Endothelial cell (in vitro differentiated cells): ENCODE data around the gene PLK5. TPM values are rescaled to one million over a fixed set of nuclear protein-coding genes. Genes with fewer than 3 reads are reported as not detected.

Source experiments
- DNase-seq: peaks from one replicate; pipeline ENCODE4 v3.0.0; 2021; ENCODE audit warnings: low spot score
- H3K27ac Mint-ChIP-seq: one replicate; pipeline ENCODE4 v1.8.0; 2021; ENCODE audit warnings: mixed read lengths, inconsistent platforms; ENCODE audit not compliant: unreplicated experiment
- H3K27me3 Mint-ChIP-seq: one replicate; pipeline ENCODE4 v1.8.0; 2021; ENCODE audit warnings: mild to moderate bottlenecking, moderate library complexity, mixed read lengths, inconsistent platforms; ENCODE audit not compliant: unreplicated experiment
- H3K36me3 Mint-ChIP-seq: one replicate; pipeline ENCODE4 v1.8.0; 2021; ENCODE audit warnings: mild to moderate bottlenecking, low read depth, mixed read lengths, inconsistent platforms; ENCODE audit not compliant: unreplicated experiment
- H3K4me1 Mint-ChIP-seq: one replicate; pipeline ENCODE4 v1.8.0; 2021; ENCODE audit warnings: mild to moderate bottlenecking, mixed read lengths, inconsistent platforms; ENCODE audit not compliant: unreplicated experiment
- H3K4me3 Mint-ChIP-seq: one replicate; pipeline ENCODE4 v1.8.0; 2021; ENCODE audit warnings: mild to moderate bottlenecking, mixed read lengths, inconsistent platforms; ENCODE audit not compliant: unreplicated experiment
- H3K9me3 Mint-ChIP-seq: one replicate; pipeline ENCODE4 v1.8.0; 2021; ENCODE audit warnings: mixed read lengths, inconsistent platforms; ENCODE audit not compliant: unreplicated experiment
- total RNA-seq: library from RNA; stranded (reverse); fragmentation: NEBNext Ultra II Directional; extraction: Animal tissue kit (Norgen Biotek cat#: 25700); gene quantifications from one replicate; pipeline ENCODE4 v1.2.1, GENCODE V29; 2021; ENCODE audit not compliant: unreplicated experiment
- TF ChIP-seq, protein P1 (sequence below): fragments of 200-600 bp; sonication (generic); IDR thresholded peaks from one replicate; pipeline ENCODE4 v1.5.0; 2021; ENCODE audit warnings: antibody characterized with exemption; ENCODE audit not compliant: unreplicated experiment

Gene PLK5
- total RNA-seq, 1 donor from 2014 or later = 1.1 TPM

GRCh38 chr19:1483979-1484428 lies 39.9 kb upstream of the PLK5 start:
- H3K27ac Mint-ChIP-seq = no peak overlapping the region
- peaks cover 6% of the 10 kb centered on the region for H3K27me3 Mint-ChIP-seq
- peaks cover 5% of the 10 kb centered on the region for H3K36me3 Mint-ChIP-seq
- peaks cover 8% of the 10 kb centered on the region for H3K4me1 Mint-ChIP-seq
- DNase-seq = no peak
- TF ChIP-seq, protein P1, sequence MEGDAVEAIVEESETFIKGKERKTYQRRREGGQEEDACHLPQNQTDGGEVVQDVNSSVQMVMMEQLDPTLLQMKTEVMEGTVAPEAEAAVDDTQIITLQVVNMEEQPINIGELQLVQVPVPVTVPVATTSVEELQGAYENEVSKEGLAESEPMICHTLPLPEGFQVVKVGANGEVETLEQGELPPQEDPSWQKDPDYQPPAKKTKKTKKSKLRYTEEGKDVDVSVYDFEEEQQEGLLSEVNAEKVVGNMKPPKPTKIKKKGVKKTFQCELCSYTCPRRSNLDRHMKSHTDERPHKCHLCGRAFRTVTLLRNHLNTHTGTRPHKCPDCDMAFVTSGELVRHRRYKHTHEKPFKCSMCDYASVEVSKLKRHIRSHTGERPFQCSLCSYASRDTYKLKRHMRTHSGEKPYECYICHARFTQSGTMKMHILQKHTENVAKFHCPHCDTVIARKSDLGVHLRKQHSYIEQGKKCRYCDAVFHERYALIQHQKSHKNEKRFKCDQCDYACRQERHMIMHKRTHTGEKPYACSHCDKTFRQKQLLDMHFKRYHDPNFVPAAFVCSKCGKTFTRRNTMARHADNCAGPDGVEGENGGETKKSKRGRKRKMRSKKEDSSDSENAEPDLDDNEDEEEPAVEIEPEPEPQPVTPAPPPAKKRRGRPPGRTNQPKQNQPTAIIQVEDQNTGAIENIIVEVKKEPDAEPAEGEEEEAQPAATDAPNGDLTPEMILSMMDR = no peak
- no peaks in the 10 kb centered on the region for H3K9me3 Mint-ChIP-seq
- no peak overlapping the region for H3K4me3 Mint-ChIP-seq

- Mint-ChIP-seq H3K4me1 (peaks cover 2% of the 10 kb centered on the region), H3K4me3 (no peak overlapping the region), H3K36me3 (no peaks in the 10 kb centered on the region), H3K27me3 (peaks cover 11% of the 10 kb centered on the region), H3K27ac (no peak overlapping the region), H3K9me3 (no peaks in the 10 kb centered on the region)
- TF ChIP-seq, protein P1 = no peak
- DNase-seq = no peak
Measured at GRCh38 chr19:1486720-1487575, 36.9 kb upstream of the PLK5 start.

DNA sequence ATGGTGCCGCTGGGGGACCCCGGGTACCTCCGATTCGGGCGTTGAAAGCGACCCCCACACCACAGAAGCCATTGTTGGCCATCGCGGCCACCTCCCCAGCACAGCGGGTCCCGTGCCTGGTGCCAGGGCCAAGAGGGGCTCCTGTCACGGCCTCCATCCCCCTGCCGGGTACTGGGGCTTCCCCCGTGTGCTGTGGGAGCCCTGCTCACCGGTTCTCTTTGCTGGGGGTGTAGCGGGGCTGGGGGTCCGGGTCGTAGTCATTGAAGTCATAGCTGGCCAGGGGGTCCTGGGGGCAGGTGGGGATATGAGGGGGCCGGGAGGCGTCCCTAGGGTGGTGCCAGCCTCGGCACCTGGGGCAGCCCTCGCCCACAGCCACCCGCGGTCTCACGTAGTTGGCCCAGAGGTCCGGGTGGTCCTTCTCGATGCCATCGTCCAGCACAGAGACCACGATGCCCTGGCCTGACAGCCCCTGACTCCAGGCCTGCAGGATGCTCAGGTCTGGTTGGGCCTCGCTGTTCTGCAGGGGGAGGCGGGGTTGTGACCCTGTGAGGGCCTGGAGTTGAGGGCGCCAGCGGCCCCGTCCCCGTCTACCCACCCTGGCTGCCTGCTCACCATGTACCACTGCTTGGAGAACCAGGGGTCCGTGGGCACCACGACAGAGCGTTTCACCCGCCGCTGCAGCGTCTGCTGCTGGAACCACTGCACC lies 36.1 kb upstream of the PLK5 start:
- TF ChIP-seq, protein P1 = no peak
- Mint-ChIP-seq H3K27ac (no peak overlapping the region), H3K9me3 (no peaks in the 10 kb centered on the region)

DNA sequence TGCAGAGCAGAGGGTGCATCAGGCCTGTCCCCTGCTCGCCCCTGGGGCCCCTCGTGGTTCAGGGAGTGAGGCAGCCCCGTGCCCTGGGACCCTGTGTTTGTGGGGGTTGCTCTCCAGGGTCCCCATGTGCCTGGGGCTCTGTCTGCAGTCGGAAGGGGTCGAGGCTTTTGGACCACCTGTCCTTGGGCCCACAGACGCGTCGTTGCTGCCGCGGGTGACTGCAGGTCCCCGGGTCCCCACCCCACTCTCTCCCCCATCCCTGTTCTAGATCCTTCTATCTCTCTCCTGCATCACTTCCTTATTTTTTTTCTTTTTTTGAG lies 35.6 kb upstream of the PLK5 start:
- H3K36me3 Mint-ChIP-seq = no peaks in the 10 kb centered on the region
- H3K27me3 Mint-ChIP-seq = peaks cover 14% of the 10 kb centered on the region
- H3K4me3 Mint-ChIP-seq = no peak overlapping the region
- no peak overlapping the region for H3K27ac Mint-ChIP-seq
- no peak for DNase-seq
- peaks cover 2% of the 10 kb centered on the region for H3K4me1 Mint-ChIP-seq
- TF ChIP-seq, protein P1 = no peak
- no peaks in the 10 kb centered on the region for H3K9me3 Mint-ChIP-seq

More for the DNA sequence above, 36.1 kb upstream of the PLK5 start:
- Mint-ChIP-seq H3K36me3 (no peaks in the 10 kb centered on the region), H3K27me3 (peaks cover 14% of the 10 kb centered on the region), H3K4me3 (no peak overlapping the region), H3K4me1 (peaks cover 2% of the 10 kb centered on the region)
- no peak for DNase-seq
